HG02885 (cell line): ENCODE data around the gene LCP2.

Experiments
- ATAC-seq: cut with Tn5 transposase; IDR thresholded peaks from one replicate; pipeline ENCODE4 v1.9.1; 2021; ENCODE audit warnings: mild to moderate bottlenecking; ENCODE audit not compliant: unreplicated experiment, poor library complexity

Gene LCP2

DNA sequence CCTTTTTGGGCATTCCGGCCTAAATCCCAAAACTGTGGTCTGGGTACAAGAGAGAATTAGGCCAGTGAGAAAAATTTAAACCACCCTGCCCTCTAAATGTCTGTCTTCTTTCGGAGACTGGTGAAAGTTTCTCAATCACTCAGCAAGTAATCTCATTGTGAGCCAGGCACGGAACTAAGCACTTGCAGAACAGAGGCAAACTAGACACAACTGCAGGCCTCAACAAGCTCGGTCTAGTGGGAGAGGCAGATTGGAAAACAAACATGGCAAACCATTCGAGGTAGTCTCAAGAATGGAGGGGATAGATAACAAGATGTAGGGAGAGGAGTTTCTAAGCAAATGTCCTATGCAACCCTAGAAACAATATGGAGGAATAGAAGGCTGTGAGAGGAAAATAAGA lies 73.7 kb downstream of the LCP2 start:
- no peak for ATAC-seq

DNA sequence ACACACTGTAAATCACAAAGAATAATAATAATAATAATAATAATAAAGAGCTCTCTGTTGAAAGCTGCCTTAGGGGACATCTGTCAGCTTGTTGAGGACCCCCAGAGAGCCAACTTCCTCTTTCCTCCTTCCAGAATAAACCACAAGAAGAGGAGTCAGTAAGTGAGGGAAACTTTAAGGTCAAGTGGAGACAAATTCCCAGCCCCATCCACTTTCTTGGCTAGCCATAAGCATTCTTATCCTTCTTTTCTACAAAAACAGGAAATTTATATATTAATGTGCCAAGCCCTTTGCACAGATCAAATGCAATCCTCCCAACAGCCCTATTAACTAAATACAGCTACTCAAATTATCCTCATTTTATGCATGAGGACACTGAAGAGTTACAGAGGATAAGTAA lies 74.2 kb downstream of the LCP2 start:
- ATAC-seq: no peak

DNA sequence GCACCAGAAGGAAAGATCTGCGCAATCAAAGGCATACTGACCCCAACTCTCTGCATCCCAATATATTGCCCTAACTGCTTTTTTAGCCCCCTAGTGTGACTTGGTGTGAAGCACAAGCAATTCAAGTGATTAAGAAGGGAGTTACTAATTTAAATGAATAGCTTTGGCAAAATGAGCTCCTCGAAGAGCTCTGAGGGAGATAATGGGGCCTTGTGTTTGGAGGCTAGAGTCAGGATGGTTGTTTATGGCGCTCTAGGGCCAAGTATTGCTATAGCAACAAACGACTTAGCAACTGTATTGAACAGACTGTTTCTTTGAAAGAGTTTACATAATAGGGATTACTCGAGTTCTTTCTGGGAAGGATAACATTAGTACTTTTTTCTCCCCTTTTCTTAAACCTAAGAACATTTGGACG lies 76.2 kb downstream of the LCP2 start:
- no peak for ATAC-seq

DNA sequence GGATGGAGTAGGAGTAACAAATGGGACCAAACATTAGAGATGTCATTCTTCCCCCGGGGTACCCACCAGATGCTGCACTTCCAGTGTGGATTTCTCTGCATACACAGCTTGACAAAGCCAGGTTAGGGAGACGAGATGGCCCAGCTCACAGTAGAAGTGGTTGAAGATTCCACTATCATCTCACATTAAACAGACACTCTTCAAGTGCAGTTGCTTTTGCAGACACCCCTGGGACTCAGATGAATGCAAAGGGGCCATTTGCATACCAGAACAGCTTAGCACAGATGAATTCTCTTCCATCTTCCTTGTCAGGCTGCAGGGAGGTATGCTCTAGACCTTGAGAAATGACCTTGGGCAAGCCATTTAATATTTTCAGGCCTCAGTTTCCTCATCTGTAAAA lies 77.4 kb downstream of the LCP2 start:
- no peak for ATAC-seq

- ATAC-seq: no peak
These were observed 78.0 kb downstream of the LCP2 start for GRCh38 chr5:170219615-170220014.

DNA sequence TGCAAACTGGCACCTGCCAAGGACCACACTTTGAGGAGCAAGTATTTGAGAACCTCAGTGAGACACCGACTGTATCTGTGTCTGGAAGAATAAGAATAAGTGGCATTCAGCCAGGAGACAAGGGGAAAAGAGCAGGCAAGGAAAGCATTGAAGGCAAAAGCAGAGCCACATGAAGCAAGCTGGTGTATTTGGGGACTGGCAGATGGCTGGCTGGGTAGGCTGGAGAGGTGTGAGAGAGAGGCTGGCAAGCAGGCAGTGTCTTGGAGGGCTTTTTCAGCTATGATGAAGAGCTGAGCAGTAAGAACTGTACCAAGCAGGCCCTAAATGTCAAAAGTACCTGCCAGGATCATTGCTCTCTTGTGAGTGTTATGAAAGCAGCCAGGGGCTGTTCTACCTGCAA lies 78.9 kb downstream of the LCP2 start:
- ATAC-seq: no peak

- ATAC-seq: no peak
These were observed 79.7 kb downstream of the LCP2 start for GRCh38 chr5:170217831-170218230.

GRCh38 chr5:170216257-170216864 lies 81.2 kb downstream of the LCP2 start:
- no peak for ATAC-seq

- ATAC-seq: no peak
These were observed 85.8 kb downstream of the LCP2 start for GRCh38 chr5:170211575-170212334.

GRCh38 chr5:170206958-170207357 lies 90.6 kb downstream of the LCP2 start:
- no peak for ATAC-seq

- ATAC-seq: no peak
These were observed 91.4 kb downstream of the LCP2 start for GRCh38 chr5:170206216-170206615.

DNA sequence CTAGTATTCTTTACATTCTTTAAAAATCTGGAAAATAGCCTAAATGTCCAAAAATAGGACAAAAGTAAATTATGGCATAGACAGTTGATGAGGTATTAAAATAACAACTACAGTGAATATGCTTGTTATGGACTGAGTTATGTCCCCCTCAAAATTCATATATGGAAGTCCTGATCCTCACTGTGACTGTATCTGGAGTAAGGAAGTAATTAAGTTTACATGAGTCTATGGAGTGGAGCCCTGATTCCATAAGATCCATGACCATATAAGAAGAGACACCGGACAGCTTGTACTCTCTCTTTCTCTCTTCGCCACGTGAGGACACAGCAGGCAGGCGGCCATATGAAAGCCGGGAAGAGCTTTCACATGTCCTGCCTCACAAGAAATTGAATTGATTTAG lies 93.4 kb downstream of the LCP2 start:
- no peak for ATAC-seq

DNA sequence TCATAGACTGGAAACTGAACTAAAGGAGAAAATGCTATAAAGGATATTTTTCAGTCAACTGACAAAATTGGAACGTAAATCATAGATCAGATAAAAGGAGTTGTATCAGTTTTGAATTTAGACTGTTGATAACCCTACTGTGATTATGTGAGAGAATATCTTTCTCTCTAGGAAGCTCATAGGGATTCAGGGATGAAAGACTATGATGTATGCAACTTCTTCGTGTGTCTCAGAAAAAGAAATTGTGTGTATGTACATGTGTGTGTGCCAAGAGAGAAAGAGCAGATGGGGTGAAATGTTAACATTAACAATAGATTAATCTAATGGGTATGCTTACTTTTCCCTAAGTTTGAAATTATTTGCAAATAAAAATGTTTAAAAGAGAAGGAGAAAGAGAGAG lies 95.5 kb downstream of the LCP2 start:
- ATAC-seq: no peak

DNA sequence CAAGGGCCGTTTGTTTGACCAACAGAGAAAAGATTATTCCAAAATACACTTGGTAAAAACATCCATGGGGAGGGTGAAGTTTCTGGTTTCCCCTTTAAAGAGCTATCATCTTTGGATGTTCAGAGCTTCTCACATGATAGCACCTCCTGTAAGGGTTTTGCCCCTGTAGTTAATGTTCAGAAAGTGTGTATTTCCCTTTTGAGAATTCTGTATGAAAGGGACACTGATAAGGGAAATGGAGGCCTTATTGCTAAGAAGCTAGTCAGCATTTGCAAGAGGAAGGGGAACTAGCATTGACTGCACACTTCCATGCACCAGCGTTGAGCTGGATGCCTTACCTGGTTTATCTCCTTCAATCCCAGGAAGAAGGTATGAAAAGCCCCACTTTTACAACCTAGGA lies 96.3 kb downstream of the LCP2 start:
- no peak for ATAC-seq

DNA sequence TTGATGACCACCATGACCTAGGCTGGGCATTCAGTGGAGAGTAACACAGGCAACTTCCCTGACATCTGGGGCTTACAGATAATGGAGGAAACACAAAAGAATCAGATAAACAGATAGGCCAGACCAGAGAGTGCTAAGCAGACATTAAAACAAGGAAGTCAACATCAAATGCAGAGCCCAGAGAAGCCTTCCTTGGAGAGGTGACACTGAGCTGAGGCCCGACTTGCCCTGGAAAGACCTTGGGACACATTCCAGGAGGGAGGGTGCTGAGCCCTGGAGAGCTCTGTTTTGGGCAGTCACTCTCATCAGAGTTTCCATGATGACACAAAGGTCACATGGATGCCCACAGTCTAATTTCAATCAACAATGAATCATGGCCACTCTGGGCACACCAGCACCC lies 96.7 kb downstream of the LCP2 start:
- no peak for ATAC-seq
